GM18507 (cell line): ENCODE results near the gene APOA1.
A peak's percentile ranks its signal among the peaks of the same experiment; 100 is the strongest.

Experiments used
- DNase-seq: peaks from one replicate; pipeline ENCODE4 v3.0.0; 2011; ENCODE audit warnings: low read depth; ENCODE audit not compliant: insufficient read length; ENCODE audit errors: extremely low spot score
- FAIRE-seq: peaks from 2 replicates; lab custom pipeline; 2011; peaks lifted over from hg19 to GRCh38; lab: Jason Lieb, UNC

Gene APOA1

GRCh38 chr11:116792869-116793771 is 44.3 kb downstream of the APOA1 start:
- FAIRE-seq (no peak), DNase-seq (no peak)

GRCh38 chr11:116792144-116792868 is 45.1 kb downstream of the APOA1 start:
- FAIRE-seq (no peak), DNase-seq (no peak)

- FAIRE-seq (no peak), DNase-seq (no peak)
Observed at GRCh38 chr11:116791813-116792143, 45.6 kb downstream of the APOA1 start, which contains the start of gene APOA5. TSS of gene APOA5 (minus strand) at chr11:116791879. CDS start at chr11:116791860, 19 bp downstream.

DNA sequence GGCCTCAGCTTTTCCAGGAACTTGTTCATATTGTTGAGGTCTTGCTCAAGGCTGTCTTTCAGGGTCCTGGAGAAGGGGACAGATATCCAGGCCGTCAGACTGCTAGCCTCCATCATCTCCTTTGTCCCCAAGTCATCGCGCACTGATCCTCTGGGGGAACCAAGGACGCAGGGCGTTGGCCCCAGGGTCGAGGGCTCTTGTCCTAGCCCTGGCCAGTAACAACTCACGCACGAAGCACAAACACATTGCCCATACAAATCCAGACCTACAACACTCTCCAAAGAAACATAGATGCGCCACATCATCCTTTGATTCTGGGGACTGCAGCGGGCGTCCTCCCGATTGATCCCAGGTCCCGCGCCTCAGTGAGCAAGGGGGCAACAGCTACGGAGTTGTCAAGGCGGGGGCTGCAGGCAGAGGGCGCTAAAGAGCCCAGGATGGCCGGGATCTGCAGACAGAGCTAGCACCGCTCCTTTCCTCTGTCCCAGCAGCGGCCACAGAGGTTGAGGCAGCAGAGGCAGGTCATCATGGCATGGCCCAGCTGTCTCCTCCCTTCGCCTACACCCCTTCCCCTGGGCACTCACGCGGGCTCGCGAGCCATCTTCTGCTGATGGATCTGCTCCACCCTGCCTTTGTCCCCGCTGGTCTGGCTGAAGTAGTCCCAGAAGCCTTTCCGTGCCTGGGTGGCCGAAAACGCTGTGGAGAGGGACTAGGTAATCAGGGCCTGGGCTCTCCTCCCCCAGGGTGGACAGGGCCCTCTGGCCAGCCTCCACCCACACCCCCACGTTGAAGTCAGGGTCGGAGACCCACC is 46.2 kb downstream of the APOA1 start:
- FAIRE-seq (peak; percentile 64), DNase-seq (peak; percentile 67)

- FAIRE-seq (no peak), DNase-seq (no peak)
Observed at GRCh38 chr11:116790167-116791001, 47.0 kb downstream of the APOA1 start.

DNA sequence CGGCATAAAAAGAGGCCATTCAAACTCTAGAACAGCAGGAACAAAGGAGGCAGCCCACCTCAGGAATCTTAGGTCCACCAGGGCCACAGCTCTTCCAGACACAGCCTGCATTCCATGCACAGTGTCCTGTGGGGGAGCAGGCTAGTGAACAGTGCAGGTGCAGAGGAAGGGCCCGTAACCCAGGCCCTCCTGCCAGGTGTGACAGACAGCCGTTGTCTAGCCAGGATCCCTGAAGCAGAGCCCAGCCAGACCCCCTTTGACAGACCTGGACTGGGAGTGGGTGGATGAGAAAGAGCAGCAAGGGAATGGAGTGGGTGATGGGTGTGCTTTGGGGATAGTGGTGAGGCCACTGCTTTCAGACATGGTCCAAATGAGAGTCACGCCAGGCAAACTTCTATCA is 48.4 kb downstream of the APOA1 start:
- no peak for FAIRE-seq
- no peak for DNase-seq

GRCh38 chr11:116788534-116788933 is 48.9 kb downstream of the APOA1 start:
- FAIRE-seq (no peak), DNase-seq (no peak)

- FAIRE-seq (peak; percentile 84), DNase-seq (peak; percentile 85)
Observed at GRCh38 chr11:116787786-116788486, 49.5 kb downstream of the APOA1 start, which contains the start of gene ZPR1. TSS of gene ZPR1 (minus strand) at chr11:116788023. CDS start at chr11:116787990, 33 bp downstream.

DNA sequence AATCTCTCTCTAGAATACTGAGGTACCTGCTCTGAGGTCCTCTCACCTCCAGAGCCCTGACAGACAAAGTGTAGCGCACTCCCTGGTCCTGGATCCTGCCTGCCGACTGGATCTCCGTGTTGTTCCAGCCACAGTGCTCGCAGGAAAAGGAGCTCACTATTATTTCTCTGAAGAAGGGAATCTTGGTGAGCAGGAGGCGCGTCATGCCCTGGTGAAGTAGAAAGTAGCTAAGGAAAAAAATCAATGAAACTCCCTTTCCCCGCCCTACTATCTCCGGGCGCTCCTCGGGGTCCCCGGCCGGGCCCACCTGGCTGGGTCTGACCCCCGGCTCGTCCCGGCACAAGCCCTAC is 50.0 kb downstream of the APOA1 start:
- FAIRE-seq, result peak; percentile 21
- no peak for DNase-seq

DNA sequence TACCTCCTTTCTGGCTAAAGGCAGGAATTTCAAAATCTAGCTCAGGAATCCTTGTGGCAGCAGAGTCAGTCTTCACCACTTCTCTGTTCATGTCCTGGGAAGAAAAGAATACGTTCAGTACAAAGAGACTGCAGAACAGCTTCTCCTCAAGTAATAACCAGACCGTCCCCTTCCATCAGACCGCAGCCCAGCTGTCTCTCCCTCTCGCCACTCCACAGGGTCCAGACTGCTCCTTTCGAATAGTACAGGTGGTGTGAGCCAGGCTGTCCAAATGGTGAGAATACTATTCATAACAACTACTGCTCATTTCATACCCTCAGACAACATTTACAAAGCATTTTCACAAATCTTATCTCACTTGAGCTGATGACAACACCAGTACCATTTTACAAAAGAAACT is 50.5 kb downstream of the APOA1 start:
- DNase-seq, result no peak
- FAIRE-seq, result no peak

DNA sequence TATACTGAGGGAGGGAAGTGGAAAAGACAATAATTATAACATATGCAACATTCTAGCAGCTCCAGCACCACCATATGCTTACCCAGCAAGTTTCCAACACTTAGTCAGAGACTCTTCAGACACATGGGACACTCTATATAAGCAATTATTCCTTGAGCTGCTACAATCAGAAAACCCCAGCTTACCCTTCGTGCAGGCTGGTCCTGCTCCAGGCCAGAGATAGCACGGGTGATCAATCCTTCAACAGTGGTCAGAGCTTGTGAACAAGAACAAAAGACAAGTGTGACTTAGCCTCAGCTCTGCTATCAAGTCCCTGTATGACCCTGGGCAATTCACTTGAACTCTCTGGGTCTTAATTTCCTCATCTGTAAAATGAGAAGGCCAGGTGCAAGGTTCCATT is 51.1 kb downstream of the APOA1 start:
- DNase-seq (no peak), FAIRE-seq (no peak)
